PC-3 (cell line): ENCODE data around the gene MTHFS. TPM values are rescaled to one million over a fixed set of nuclear protein-coding genes. Genes with fewer than 3 reads are reported as not detected.

Source experiments
- ATAC-seq: fragments of 200-7000 bp; cut with Tn5 transposase; 2 replicates; pipeline ENCODE4 v1.9.1; 2020; ENCODE audit warnings: mild to moderate bottlenecking, moderate library complexity
- BruUV-seq: library from RNA; stranded (reverse); fragments of 400-500 nt; replicated peaks from 2 replicates; lab custom pipeline; 2021; lab: Mats Ljungman, UMichigan
- CTCF ChIA-PET: fragments of 300-600 bp; sonication (Branson Sonifier 250); formaldehyde crosslinking; loops from one replicate; lab custom pipeline; 2022; ENCODE audit warnings: antibody characterized with exemption; lab: Charles Lee
- POLR2A ChIA-PET: fragments of 300-600 bp; sonication (Branson Sonifier 250); formaldehyde crosslinking; loops from one replicate; lab custom pipeline; 2022; ENCODE audit warnings: antibody characterized with exemption; ENCODE audit not compliant: unreplicated experiment; lab: Charles Lee
- DNase-seq: peaks from one replicate; pipeline ENCODE4 v3.0.0-alpha.2; 2015
- H2AFZ ChIP-seq: fragments of 300-600 bp; sonication (generic); 2 replicates; pipeline ENCODE4 v1.6.0; 2016; ENCODE audit warnings: antibody characterized with exemption, low read length
- H3F3A ChIP-seq: fragments of 300-600 bp; sonication (generic); one replicate; pipeline ENCODE4 v1.6.0; 2017; ENCODE audit warnings: antibody characterized with exemption, low read length, control low read depth, mild to moderate bottlenecking; ENCODE audit not compliant: unreplicated experiment
- H3K27ac ChIP-seq: fragments of 300-600 bp; sonication (generic); 2 replicates; pipeline ENCODE4 v1.5.1; 2016; ENCODE audit warnings: mild to moderate bottlenecking, low read length
- H3K27me3 ChIP-seq: fragments of 300-600 bp; sonication (generic); 2 replicates; pipeline ENCODE4 v1.6.1; 2016; ENCODE audit warnings: low read length, mixed read lengths
- H3K36me3 ChIP-seq: fragments of 300-600 bp; sonication (generic); 2 replicates; pipeline ENCODE4 v1.6.1; 2016; ENCODE audit warnings: low read depth, mixed run types, low read length, mixed read lengths
- H3K4me1 ChIP-seq: fragments of 300-600 bp; sonication (generic); 2 replicates; pipeline ENCODE4 v1.5.1; 2016; ENCODE audit warnings: low read length; ENCODE audit not compliant: insufficient read depth
- H3K4me2 ChIP-seq: fragments of 300-600 bp; sonication (generic); 2 replicates; pipeline ENCODE4 v1.6.0; 2016; ENCODE audit warnings: low read length
- H3K4me3 ChIP-seq: fragments of 300-600 bp; sonication (generic); 2 replicates; pipeline ENCODE4 v1.5.1; 2016; ENCODE audit warnings: mild to moderate bottlenecking, low read length, mixed read lengths
- H3K79me2 ChIP-seq: fragments of 300-600 bp; sonication (generic); 2 replicates; pipeline ENCODE4 v1.6.1; 2017; ENCODE audit warnings: low read length, mixed read lengths
- H3K9ac ChIP-seq: fragments of 300-600 bp; sonication (generic); 2 replicates; pipeline ENCODE4 v1.6.0; 2016; ENCODE audit warnings: mild to moderate bottlenecking, low read length
- H3K9me2 ChIP-seq: fragments of 300-600 bp; sonication (generic); replicated peaks from 2 replicates; pipeline ENCODE4 v1.6.1; 2016; ENCODE audit warnings: mixed run types, low read length, mixed read lengths
- H3K9me3 ChIP-seq: fragments of 300-600 bp; sonication (generic); 2 replicates; pipeline ENCODE4 v1.6.1; 2016; ENCODE audit warnings: low read length, mixed read lengths
- H4K20me1 ChIP-seq: fragments of 300-600 bp; sonication (generic); 2 replicates; pipeline ENCODE4 v1.6.1; 2016; ENCODE audit warnings: low read length, mixed read lengths
- CTCF ChIP-seq: fragments of 300-600 bp; sonication (generic); conservative IDR thresholded peaks from 2 replicates; pipeline ENCODE4 v1.5.1; 2017; ENCODE audit warnings: antibody characterized with exemption, low read depth, mild to moderate bottlenecking, low read length
- EZH2 ChIP-seq: fragments of 300-600 bp; sonication (generic); IDR thresholded peaks from one replicate; pipeline ENCODE4 v1.6.1; 2017; ENCODE audit warnings: antibody characterized with exemption, mild to moderate bottlenecking, low read length; ENCODE audit not compliant: unreplicated experiment
- EZH2phosphoT487 ChIP-seq: fragments of 300-600 bp; sonication (generic); IDR thresholded peaks from 2 replicates; pipeline ENCODE4 v1.6.1; 2018; ENCODE audit warnings: mild to moderate bottlenecking, antibody characterized with exemption, low read length, borderline replicate concordance
- intact Hi-C: fragments of 100-400 bp; cut with micrococcal nuclease; formaldehyde crosslinking; loops from 2 replicates; pipeline ENCODE4 v1.9.0; 2023
- total RNA-seq: library from RNA; depleted of rRNA; stranded (reverse); fragments of >200 nt; gene quantifications from 2 replicates; pipeline ENCODE4 v1.2.3, GENCODE V29; 2014; rRNA removed

MTHFS gene
- total RNA-seq, 1 experiment from 2014 or later: 28.8 TPM

- Histone ChIP-seq H3K4me3 (no peak overlapping the region), H3K27ac (no peak overlapping the region), H3K27me3 (no peaks in the 10 kb centered on the region), H3K36me3 (no peaks in the 10 kb centered on the region), H3K9me2 (no peaks in the 10 kb centered on the region), H2AFZ (no peak overlapping the region), H3K9me3 (no peaks in the 10 kb centered on the region), H3F3A (no peaks in the 10 kb centered on the region), H3K4me2 (no peak overlapping the region), H3K4me1 (no peaks in the 10 kb centered on the region), H3K79me2 (no peaks in the 10 kb centered on the region), H3K9ac (no peak overlapping the region), H4K20me1 (no peaks in the 10 kb centered on the region)
- DNase-seq (no peak), ATAC-seq (no peak)
- intact Hi-C loops: no loop called here
- TF ChIP-seq CTCF (no peak), EZH2phosphoT487 (no peak), EZH2 (no peak)
- ChIA-PET POLR2A (no interaction called here), CTCF (no interaction called here)
- no TSS peak for BruUV-seq
Measured at GRCh38 chr15:79811406-79812405, 85.1 kb downstream of the MTHFS start.

GRCh38 chr15:79804838-79805237, 92.0 kb downstream of the MTHFS start:
- H2AFZ ChIP-seq: no peak overlapping the region
- H3K27ac ChIP-seq: no peak overlapping the region
- no peaks in the 10 kb centered on the region for H3K36me3 ChIP-seq
- H3K9me2 ChIP-seq: no peaks in the 10 kb centered on the region
- POLR2A ChIA-PET: no interaction called here
- H3K4me1 ChIP-seq: no peaks in the 10 kb centered on the region
- no peak for DNase-seq
- no peaks in the 10 kb centered on the region for H4K20me1 ChIP-seq
- BruUV-seq: no TSS peak
- no peaks in the 10 kb centered on the region for H3F3A ChIP-seq
- TF ChIP-seq EZH2 (no peak), EZH2phosphoT487 (no peak), CTCF (no peak)
- no peak overlapping the region for H3K4me3 ChIP-seq
- H3K9me3 ChIP-seq: no peaks in the 10 kb centered on the region
- CTCF ChIA-PET: no interaction called here
- intact Hi-C loops: no loop called here
- no peak for ATAC-seq
- H3K27me3 ChIP-seq: no peaks in the 10 kb centered on the region
- no peak overlapping the region for H3K9ac ChIP-seq
- no peaks in the 10 kb centered on the region for H3K79me2 ChIP-seq
- H3K4me2 ChIP-seq: no peak overlapping the region

- intact Hi-C loops: no loop called here
- DNase-seq (no peak), ATAC-seq (no peak)
- CTCF ChIA-PET: no interaction called here
- no peak overlapping the region for H3K27ac ChIP-seq
- H3K36me3 ChIP-seq: no peaks in the 10 kb centered on the region
- no peaks in the 10 kb centered on the region for H3K4me1 ChIP-seq
- no peaks in the 10 kb centered on the region for H3K27me3 ChIP-seq
- no TSS peak for BruUV-seq
- H3K4me3 ChIP-seq: no peak overlapping the region
- H3F3A ChIP-seq: no peaks in the 10 kb centered on the region
- no peaks in the 10 kb centered on the region for H3K9me2 ChIP-seq
- POLR2A ChIA-PET: interaction anchor here (0.6 kb wide), 1 partner anchor 181 kb away, joined by 4 read pairs; no protein-coding TSS in a partner anchor
- H2AFZ ChIP-seq: no peak overlapping the region
- H3K9me3 ChIP-seq: peaks cover 7% of the 10 kb centered on the region; the same call in 1 of the 2 replicates
- H3K9ac ChIP-seq: no peak overlapping the region
- TF ChIP-seq EZH2phosphoT487 (no peak), EZH2 (no peak)
- no peaks in the 10 kb centered on the region for H3K79me2 ChIP-seq
- H4K20me1 ChIP-seq: no peaks in the 10 kb centered on the region
- H3K4me2 ChIP-seq: no peak overlapping the region
Measured at GRCh38 chr15:79798311-79798710, 98.5 kb downstream of the MTHFS start.

Other genes with a start within 250 kb of the MTHFS start
- gene BCL2A1, start 74.2 kb upstream of the MTHFS start, total RNA-seq: 16.9 and 21.1 TPM in 2 replicates
- gene ZFAND6, start 162.7 kb upstream of the MTHFS start, total RNA-seq: 50.2 and 96.6 TPM in 2 replicates